HG02973 (cell line): ENCODE data around the gene CALU.
A peak's percentile ranks its signal among the peaks of the same experiment; 100 is the strongest.

Source experiments
- ATAC-seq: cut with Tn5 transposase; IDR thresholded peaks from one replicate; pipeline ENCODE4 v1.9.1; 2021; ENCODE audit warnings: moderate library complexity; ENCODE audit not compliant: unreplicated experiment

The CALU gene

GRCh38 chr7:128724743-128725142 lies 14.4 kb upstream of the CALU start:
- no peak for ATAC-seq

GRCh38 chr7:128725531-128725930 lies 13.6 kb upstream of the CALU start:
- no peak for ATAC-seq

GRCh38 chr7:128726059-128726736 lies 13.0 kb upstream of the CALU start:
- no peak for ATAC-seq

- no peak for ATAC-seq
Observed at GRCh38 chr7:128726737-128727072, 12.5 kb upstream of the CALU start.

GRCh38 chr7:128727239-128727638 lies 11.9 kb upstream of the CALU start:
- no peak for ATAC-seq

GRCh38 chr7:128728598-128728997 lies 10.6 kb upstream of the CALU start:
- ATAC-seq: no peak

- no peak for ATAC-seq
Observed at GRCh38 chr7:128729494-128729893, 9.7 kb upstream of the CALU start.

GRCh38 chr7:128731184-128731583 lies 8.0 kb upstream of the CALU start:
- ATAC-seq: no peak

GRCh38 chr7:128732521-128733277 lies 6.5 kb upstream of the CALU start:
- no peak for ATAC-seq

- no peak for ATAC-seq
Observed at GRCh38 chr7:128733278-128733645, 5.9 kb upstream of the CALU start.

GRCh38 chr7:128734890-128735289 lies 4.3 kb upstream of the CALU start:
- ATAC-seq: no peak

GRCh38 chr7:128735436-128735835 lies 3.7 kb upstream of the CALU start:
- ATAC-seq: no peak

GRCh38 chr7:128737441-128737840 lies 1.7 kb upstream of the CALU start:
- ATAC-seq: no peak

- no peak for ATAC-seq
Observed at GRCh38 chr7:128737867-128738385, 1.2 kb upstream of the CALU start.

GRCh38 chr7:128738570-128739047 lies 550 bp upstream of the CALU start:
- peak; percentile 7 for ATAC-seq

- ATAC-seq: no peak
Observed at GRCh38 chr7:128739990-128740682, 977 bp downstream of the CALU start.

GRCh38 chr7:128740996-128741395 lies 1.8 kb downstream of the CALU start:
- ATAC-seq: no peak

GRCh38 chr7:128741491-128741890 lies 2.3 kb downstream of the CALU start:
- ATAC-seq: no peak

GRCh38 chr7:128742206-128742605 lies 3.0 kb downstream of the CALU start:
- no peak for ATAC-seq

- no peak for ATAC-seq
Observed at GRCh38 chr7:128743112-128743772, 4.1 kb downstream of the CALU start.

- ATAC-seq: no peak
Observed at GRCh38 chr7:128744366-128744905, 5.3 kb downstream of the CALU start.
